ENCODE data around the gene HIVEP3.
A peak's percentile ranks its signal among the peaks of the same experiment; 100 is the strongest.

HIVEP3 gene

DNA sequence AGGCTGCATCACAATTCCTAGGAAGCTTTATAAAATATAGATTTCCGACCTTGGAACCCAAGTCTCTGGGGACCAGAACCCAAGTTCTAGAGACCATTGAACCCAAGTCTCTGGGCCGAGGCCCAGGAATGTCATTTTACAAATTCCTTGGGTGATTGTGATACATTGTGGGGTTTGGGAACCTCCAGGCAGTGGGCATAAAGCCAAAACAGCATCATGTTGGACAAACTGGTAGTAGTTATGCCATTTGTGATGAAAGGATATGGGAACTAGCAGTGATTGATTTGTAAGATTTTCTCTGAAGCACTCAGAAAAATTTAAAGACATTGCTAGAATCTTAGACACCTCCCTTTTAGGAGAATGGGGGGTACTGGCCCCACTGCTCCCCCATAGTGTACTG, 160.2 kb downstream of the HIVEP3 start:
- no peak for DNase-seq (ENCODE audit: low read depth)

GRCh38 chr1:41754540-41754939, 164.2 kb downstream of the HIVEP3 start:
- DNase-seq (ENCODE audit: low read depth), result no peak

GRCh38 chr1:41752514-41753170, 166.1 kb downstream of the HIVEP3 start:
- DNase-seq (ENCODE audit: low read depth), result no peak

DNA sequence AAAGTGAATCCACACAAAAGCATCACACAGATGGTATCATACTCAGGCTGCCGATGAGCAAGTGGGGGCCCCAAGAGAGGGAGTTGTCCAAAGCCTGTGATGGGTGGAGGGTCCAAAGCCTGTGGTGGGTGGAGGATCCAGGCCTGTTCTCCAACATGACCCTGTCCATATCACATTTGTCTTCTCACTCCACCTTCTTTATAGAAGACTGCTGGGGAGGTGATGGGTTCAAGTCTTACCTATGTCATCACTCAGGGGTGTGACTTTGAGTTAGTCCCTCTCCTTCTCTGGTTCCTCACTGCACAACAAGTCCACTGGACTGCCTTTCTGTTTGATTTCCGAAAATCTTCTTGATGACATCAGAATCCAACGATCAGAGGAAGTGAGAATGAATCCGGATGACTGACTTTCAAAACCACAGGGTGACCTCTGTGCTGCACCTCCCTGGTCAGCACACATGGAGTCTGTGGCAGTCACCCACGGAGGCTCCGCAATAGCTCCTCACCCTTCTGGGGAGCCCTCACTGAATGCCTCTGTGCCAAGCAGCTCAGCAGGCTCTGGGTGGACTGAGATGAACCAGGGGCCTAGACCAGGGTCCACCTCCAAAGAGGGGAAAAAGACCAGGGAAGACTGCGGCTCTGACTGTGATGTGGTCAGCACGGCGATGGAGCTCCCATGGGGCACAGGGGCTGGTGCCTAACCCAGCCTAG, 166.8 kb downstream of the HIVEP3 start:
- DNase-seq (ENCODE audit: low read depth), result no peak

- no peak for DNase-seq (ENCODE audit: low read depth)
These were observed 168.6 kb downstream of the HIVEP3 start for GRCh38 chr1:41749991-41750745.

DNA sequence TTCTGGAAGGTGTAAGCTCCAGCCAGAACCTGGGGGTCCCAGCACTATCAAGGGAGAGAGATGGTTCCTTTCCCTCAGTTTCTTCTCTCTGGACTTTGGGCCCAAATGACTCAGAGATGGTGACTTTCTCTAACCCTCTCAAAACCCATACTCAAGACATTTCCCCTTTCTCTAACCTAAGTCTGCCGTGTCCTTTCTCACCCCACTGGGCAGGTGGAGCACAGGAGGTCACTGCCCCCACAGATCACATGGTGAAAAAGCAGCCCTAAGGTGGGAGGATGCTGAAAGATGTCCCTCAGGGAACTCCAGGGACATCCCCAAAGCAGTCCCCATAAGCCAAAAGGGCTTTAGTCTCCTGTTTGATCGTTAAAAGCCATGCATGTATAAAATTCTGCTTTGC, 173.7 kb downstream of the HIVEP3 start:
- DNase-seq (ENCODE audit: low read depth), result no peak

DNA sequence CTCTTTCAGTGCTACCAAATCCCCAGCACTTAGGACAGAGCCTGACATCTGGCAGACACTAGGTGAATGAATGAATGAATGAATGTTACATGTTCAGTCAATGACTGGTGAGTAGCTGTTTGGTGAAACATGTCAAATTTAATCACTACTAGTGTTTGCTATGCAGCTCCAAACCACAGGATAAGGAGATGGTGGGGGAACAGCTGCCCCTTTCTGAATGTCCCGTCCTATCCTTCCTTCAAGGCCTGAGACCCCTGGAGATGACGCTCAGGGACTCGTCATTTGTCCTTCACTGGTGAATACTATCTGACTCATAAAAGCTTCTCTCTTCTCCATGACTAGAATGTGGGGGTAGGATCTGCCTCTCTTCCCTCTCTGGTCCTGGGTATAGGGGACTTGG, 175.4 kb downstream of the HIVEP3 start:
- no peak for DNase-seq (ENCODE audit: low read depth)

DNA sequence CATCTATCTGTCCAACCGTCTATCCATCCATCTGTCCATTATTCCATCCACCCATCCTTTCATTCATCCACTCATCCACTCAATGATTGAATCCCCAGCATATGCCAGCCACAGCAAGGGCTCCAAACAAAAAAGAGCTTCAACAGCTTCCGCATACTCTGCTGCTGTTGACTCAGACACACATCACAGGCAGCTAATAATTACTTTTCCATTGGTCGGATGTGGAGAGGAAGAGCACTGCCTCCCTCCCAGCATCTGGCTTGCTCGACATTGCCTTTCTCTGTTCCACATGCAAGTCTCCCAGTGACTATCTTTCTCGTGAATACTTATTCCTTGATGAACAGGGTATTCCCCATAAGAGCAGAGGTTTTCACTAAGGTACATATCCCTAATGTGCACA, 176.5 kb downstream of the HIVEP3 start:
- DNase-seq (ENCODE audit: low read depth), result peak; percentile 61

GRCh38 chr1:41741244-41741643, 177.5 kb downstream of the HIVEP3 start:
- DNase-seq (ENCODE audit: low read depth), result no peak

DNA sequence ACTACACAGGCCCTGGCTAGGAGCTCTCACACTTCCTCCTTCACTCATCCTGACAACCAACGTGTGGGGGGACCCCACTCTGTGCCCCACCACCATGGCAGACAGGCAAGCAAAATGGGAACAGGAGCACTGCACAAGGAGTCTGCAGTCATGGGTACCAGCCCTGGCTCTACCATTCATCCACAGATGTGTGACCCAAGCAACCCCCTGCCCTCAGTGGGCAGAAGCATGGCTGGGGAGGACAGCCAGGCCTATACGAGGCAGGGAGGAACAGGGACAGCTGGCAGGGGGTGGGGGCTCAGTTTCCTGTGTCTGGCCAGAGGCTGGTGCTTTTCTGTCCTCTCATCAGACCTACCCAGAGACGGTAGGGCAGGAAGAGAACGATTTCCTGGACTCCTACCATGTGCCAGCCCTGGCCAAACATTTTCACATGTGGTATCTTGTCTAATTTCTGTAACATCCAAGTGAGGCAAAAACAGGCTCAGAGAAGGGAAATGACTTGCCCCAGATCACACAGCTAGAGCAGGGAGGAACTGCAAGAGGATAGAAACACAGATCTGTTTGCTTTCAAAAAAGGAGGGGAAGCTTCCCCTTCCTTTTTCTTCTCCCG, 178.0 kb downstream of the HIVEP3 start:
- no peak for DNase-seq (ENCODE audit: low read depth)

GRCh38 chr1:41740058-41740457, 178.7 kb downstream of the HIVEP3 start:
- no peak for DNase-seq (ENCODE audit: low read depth)

- DNase-seq (ENCODE audit: low read depth), result no peak
These were observed 179.4 kb downstream of the HIVEP3 start for GRCh38 chr1:41739061-41739955.

DNA sequence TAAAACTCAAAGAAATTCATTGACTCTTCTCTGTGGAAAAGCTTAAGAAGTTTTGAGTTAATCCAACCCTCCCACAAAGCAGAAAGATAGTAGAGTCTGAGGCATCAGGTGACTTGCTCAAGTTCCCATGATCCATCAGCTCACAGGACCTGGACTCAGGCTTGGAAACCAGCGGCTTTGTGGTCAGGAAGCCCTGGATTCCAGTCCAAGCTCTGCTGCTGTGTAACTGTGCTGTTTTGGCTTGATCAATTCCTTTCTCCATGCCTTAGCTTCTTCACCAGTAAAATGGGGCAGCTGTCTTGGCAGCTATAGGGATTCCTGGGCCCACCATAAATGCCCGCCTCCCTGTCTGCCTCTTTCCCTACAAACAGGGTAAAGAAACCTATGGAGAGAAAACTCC, 180.2 kb downstream of the HIVEP3 start:
- DNase-seq (ENCODE audit: low read depth), result no peak

GRCh38 chr1:41738006-41738405, 180.7 kb downstream of the HIVEP3 start:
- DNase-seq (ENCODE audit: low read depth), result no peak

DNA sequence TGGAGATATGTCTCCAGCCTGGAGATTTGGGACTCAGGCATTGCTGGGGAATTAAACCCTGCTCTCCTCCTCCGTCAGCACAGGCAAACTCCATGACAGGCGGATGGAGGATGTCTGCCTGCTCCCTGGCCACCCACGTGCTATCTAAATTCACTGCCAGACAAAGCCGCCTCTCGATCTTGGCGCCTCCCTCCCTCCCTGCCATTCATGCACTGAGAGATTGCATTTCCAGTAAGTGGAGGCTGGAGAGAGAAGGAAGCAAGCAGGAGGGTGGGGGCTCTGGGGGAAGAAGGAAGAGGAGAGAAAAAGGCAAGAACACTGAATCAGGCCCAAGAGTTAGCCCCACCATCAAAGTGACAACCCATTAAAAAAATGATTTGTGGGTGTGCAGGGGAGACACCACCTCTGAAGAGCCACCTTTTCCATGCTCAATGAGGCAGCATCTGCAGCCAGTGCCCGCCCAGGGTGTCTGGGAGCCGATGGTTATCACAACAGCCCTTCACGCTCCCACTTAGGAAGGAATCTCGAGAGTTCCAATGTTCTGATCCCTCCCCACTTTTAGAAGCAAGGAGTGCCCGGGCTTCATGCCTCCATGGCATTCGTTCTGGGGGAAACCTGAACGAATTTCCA, 183.0 kb downstream of the HIVEP3 start:
- no peak for DNase-seq (ENCODE audit: low read depth)

DNA sequence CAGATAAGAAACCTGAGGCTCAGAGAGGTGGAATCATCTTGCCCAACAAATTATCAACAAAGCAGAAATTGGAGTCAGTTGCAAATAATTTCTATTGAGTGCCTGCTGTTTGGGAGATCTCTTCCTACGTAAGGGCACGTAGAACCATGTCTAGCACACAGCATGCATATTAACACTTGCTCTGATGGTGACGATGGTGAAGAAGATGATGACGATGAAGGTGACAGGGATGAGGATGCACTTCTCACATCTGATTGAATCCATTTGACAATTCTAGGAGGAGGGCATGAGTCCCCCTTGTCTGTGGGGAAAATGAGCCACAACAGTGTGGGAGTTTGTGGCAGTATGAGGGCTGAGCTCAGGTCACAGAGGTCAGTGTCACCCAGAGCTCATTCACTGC, 183.6 kb downstream of the HIVEP3 start:
- no peak for DNase-seq (ENCODE audit: low read depth)

DNA sequence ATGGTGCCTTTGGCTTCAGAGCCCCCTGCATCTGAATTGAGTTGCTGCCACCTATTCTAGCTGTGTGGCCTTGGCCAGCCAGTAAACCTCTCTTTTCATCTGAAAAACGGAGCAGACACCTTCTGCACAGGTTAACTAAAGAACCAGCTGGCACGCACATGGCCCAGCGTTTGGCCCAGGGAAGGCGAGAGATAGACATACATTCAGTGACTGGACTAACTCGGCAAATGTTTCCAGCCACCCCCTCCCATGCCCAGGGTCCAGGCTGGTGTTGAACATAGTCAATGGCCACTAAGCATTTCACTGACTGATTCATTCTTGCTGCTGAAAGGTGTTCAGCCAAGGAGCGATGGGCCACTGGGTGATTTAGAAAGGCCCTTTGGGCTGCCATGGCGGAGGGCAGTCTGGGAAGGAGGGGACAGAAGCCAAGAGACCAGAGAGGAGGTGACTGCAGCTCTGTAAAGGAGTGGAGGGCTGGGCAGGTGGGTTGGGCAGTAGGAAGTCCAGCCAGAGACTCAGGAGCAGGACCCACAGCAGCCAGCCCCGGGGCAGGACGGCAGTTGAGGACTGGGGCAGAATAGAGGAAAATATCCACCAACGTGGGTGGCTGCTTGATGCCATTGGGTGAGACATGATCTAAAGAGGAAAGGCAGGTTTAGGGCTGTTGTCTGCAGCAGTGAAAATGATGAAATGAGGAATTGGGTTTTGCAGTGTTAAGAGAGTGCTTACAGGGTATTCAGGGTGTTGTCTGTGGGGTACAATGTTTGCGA, 184.3 kb downstream of the HIVEP3 start:
- DNase-seq (ENCODE audit: low read depth), result no peak

- no peak for DNase-seq (ENCODE audit: low read depth)
These were observed 185.0 kb downstream of the HIVEP3 start for GRCh38 chr1:41733725-41734124.

GRCh38 chr1:41733021-41733420, 185.7 kb downstream of the HIVEP3 start:
- DNase-seq (ENCODE audit: low read depth), result no peak

GRCh38 chr1:41731516-41732030, 187.1 kb downstream of the HIVEP3 start:
- DNase-seq (ENCODE audit: low read depth), result no peak
